Activated naive CD4-positive, alpha-beta T cell treated with anti-CD3 and anti-CD28 coated beads, Interleukin-2, amount 50 U/mL, for 24 hours (primary cell): Measurements from ENCODE around the gene SPACA5B.
"Not testable (repeated sequence)": the region's sequence is repeated elsewhere in the genome, so short reads cannot be mapped to it uniquely, and the experiment has no call there.

Experiments
- H3K27ac Mint-ChIP-seq: one replicate; pipeline ENCODE4 v1.8.0; 2021; ENCODE audit warnings: mild to moderate bottlenecking, mixed read lengths
- H3K27me3 Mint-ChIP-seq: one replicate; pipeline ENCODE4 v1.8.0; 2021; ENCODE audit warnings: mixed read lengths
- H3K36me3 Mint-ChIP-seq: one replicate; pipeline ENCODE4 v1.8.0; 2021; ENCODE audit warnings: mixed read lengths
- H3K4me1 Mint-ChIP-seq: one replicate; pipeline ENCODE4 v1.8.0; 2021; ENCODE audit warnings: mixed read lengths
- H3K4me3 Mint-ChIP-seq: one replicate; pipeline ENCODE4 v1.8.0; 2021; ENCODE audit warnings: mild to moderate bottlenecking, mixed read lengths
- H3K9me3 Mint-ChIP-seq: one replicate; pipeline ENCODE4 v1.8.0; 2021; ENCODE audit warnings: mixed read lengths

The SPACA5B gene

DNA sequence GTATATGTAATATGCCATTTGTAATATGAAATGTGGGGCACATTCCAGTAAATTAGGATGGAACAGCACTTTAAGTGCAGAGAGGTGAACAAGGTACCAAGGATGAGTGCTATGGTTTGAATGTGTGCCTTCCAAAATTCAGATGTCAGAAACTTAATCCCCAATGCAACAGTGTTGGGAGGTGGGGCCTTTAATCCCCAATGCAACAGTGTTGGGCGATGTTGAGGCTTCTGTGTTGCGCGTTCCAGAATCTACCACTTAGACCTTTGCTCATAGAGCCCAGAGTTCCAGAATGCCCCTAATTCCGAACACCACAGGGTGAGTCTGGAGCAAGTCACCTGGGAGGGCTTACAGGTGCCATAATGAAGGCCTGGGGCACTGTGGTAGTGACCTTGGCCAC lies at the start of gene SPACA5B:
TSS of gene SPACA5B (plus strand) at position 301 of the 400 bp plus-strand sequence. CDS start at position 363, 62 bp downstream.
- H3K9me3 Mint-ChIP-seq, H3K4me1 Mint-ChIP-seq, H3K27ac Mint-ChIP-seq, H3K36me3 Mint-ChIP-seq, H3K27me3 Mint-ChIP-seq, H3K4me3 Mint-ChIP-seq: not testable (repeated sequence)

DNA sequence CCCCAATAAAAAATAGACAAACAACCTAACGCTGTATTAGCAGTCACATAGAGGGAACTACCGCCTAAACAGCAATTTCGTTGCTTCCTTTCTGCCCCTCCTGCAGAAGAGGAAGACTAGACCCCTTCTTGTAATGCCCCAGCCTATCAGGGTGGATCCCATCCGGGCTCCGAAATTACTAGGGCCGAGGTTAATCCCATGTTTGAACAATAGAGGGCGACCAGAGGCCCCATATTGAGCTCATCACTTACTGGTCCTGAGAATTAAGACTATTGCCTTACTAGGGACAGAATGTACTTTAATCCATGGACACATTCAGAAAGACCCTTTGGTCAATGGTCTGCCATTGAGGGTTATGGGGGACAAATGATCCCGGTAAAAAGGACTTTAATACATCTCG lies 47.2 kb upstream of the SPACA5B start:
- no peaks in the 10 kb centered on the region for H3K9me3 Mint-ChIP-seq

DNA sequence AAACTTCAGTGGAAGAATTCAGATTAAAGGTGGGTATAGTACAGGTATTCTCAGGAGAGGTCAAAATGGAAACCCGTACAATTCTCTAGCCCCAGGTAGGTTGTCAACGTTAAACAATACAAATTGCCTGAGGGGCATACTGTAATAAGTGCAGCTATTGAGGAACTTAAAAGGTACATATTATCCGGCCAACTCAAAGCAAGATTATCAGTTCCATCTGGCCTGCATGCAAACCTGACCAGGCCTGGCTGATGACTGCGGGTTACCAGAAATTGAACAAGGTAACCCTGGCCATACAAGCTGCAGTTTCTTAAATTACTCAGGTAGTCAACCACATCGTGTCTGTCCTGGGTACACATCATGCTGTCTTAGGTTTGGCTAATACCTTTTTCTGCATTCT lies 46.7 kb upstream of the SPACA5B start:
- Mint-ChIP-seq H3K27ac (no peak overlapping the region), H3K9me3 (no peaks in the 10 kb centered on the region), H3K36me3 (no peaks in the 10 kb centered on the region), H3K4me1 (no peaks in the 10 kb centered on the region), H3K27me3 (no peaks in the 10 kb centered on the region), H3K4me3 (no peak overlapping the region)

More for the DNA sequence above, 47.2 kb upstream of the SPACA5B start:
- no peaks in the 10 kb centered on the region for H3K27me3 Mint-ChIP-seq
- H3K4me1 Mint-ChIP-seq, result no peaks in the 10 kb centered on the region
- no peak overlapping the region for H3K4me3 Mint-ChIP-seq
- H3K36me3 Mint-ChIP-seq, result no peaks in the 10 kb centered on the region
- H3K27ac Mint-ChIP-seq, result no peak overlapping the region

DNA sequence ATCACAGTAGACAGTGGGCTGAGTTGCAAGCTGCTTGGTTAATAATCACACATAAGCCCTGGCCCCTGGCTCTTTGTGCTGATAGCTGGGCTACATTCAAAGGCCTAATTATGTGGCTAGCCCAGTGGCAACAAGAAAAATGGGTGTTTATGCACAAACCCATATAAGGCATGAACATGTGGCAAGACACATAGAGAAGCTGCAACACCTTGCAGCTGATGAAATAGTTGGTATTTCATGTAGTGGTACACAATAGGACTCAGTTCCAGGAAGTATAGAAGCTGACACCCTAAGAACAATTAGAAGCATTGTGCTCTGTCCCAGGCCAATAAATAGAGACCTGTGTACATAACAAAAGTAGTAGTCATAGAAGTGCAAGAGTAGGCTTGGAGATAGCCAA lies 44.3 kb upstream of the SPACA5B start:
- Mint-ChIP-seq H3K36me3 (no peaks in the 10 kb centered on the region), H3K4me1 (no peaks in the 10 kb centered on the region), H3K27ac (no peak overlapping the region), H3K9me3 (no peaks in the 10 kb centered on the region), H3K27me3 (no peaks in the 10 kb centered on the region), H3K4me3 (no peak overlapping the region)

DNA sequence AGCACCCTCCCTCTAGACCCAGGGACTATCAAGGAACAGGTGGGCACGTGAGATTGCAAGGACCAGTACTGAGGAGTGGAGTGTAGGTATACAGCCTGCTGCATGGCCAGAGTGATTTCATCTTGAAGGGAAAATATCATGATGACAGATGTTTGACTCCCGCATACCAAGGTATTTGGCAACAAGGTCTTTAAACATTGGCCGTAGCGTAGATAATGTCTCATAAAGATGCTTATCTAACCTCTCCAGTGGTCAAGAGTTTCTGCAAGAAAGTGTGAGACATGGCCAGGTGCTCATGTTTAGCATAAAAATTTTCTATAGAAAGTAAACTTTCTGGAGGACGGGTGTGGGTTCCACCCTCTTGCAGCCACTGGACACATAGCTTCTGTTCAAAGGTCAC lies 40.3 kb upstream of the SPACA5B start:
- no peaks in the 10 kb centered on the region for H3K27me3 Mint-ChIP-seq
- H3K27ac Mint-ChIP-seq, result no peak overlapping the region
- H3K36me3 Mint-ChIP-seq, result no peaks in the 10 kb centered on the region
- H3K9me3 Mint-ChIP-seq, result no peaks in the 10 kb centered on the region
- H3K4me3 Mint-ChIP-seq, result no peak overlapping the region
- no peaks in the 10 kb centered on the region for H3K4me1 Mint-ChIP-seq

DNA sequence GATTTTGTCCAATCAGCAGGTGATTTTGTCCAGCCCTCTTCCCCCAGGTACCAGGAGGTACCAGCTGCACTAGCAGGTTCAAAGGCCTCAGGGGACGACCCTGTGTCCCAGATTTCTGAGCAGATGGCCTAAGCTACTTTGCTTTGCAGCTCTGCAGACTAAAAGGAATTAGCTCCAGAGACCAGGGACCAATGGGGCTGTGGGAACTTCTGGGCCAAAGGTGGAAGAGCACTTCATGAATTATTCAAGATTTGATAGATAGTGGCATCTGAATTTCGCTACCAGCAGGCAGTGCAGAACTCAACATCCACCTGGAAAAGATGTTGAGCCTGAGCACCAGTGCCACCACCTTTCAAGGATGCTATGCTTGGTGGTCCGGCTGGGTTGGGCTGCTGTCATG lies 37.9 kb upstream of the SPACA5B start:
- H3K27ac Mint-ChIP-seq, H3K36me3 Mint-ChIP-seq, H3K4me3 Mint-ChIP-seq, H3K9me3 Mint-ChIP-seq, H3K27me3 Mint-ChIP-seq, H3K4me1 Mint-ChIP-seq: not testable (repeated sequence)

DNA sequence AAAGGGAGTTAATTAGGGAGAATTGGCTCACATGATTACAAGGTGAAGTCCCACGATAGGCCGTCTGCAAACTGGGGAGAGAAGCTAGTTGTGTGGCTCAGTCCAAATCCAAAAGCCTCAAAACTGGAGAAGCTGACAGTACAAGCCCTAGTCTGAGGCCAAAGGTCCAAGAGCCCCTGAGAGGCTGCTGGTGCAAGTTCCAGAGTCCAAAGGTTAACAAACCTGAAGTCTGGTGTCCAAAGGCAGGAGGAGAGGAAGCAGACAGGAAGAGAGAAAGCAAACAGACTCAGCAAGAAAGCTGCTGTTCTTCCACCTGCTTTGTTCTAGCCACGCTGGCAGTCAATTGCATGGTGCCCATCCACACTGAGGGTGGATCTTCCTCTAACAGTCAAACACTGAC lies 29.0 kb upstream of the SPACA5B start:
- Mint-ChIP-seq H3K36me3 (no peaks in the 10 kb centered on the region), H3K27ac (no peak overlapping the region), H3K4me3 (no peak overlapping the region), H3K27me3 (no peaks in the 10 kb centered on the region), H3K4me1 (no peaks in the 10 kb centered on the region), H3K9me3 (no peaks in the 10 kb centered on the region)

DNA sequence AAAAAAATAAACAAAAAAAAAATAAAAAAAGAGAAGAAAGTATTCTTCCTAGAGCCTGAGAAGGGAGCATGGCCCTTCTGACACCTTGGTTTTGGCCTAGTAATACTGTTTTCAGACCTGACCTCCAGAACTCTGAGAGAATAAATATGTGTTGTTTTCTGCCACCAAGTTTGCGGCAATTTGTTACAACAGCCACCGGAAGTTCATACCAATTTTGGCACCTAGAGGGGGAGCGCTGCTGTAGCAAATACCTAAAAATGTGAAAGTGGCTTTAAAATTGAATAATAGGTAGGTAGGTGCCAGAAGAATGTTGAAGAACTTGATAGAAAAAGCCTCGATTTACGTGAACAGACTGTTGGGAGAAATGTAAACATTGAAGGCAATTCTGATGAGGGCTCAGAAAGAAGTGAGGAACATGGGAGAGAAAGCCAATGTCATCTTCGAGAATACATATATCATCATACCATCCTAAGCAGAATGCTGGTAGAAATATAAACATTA lies 27.5 kb upstream of the SPACA5B start:
- Mint-ChIP-seq H3K9me3 (no peaks in the 10 kb centered on the region), H3K4me1 (no peaks in the 10 kb centered on the region), H3K27me3 (no peaks in the 10 kb centered on the region), H3K4me3 (no peak overlapping the region), H3K36me3 (no peaks in the 10 kb centered on the region), H3K27ac (no peak overlapping the region)

DNA sequence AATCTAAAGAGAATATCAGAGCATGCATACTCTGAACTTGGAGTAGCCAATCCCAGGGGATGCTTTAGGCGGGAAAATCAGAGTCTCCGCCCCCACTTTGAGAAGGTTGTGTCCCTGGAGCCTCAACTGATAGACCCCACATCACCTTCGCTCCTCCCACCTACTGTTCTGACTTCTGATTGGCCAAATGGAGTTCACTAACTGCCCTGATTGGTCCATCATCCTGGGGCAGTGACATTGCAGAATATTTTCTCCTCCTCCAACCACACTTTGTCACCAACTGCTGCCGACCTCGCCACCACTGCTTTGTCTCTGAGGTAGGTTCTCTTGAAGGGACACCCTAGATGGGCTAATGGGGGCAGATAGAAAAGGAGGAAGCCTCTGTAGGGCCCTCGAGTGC lies 22.7 kb upstream of the SPACA5B start:
- H3K9me3 Mint-ChIP-seq, result no peaks in the 10 kb centered on the region
- H3K36me3 Mint-ChIP-seq, result no peaks in the 10 kb centered on the region
- no peaks in the 10 kb centered on the region for H3K4me1 Mint-ChIP-seq
- no peak overlapping the region for H3K4me3 Mint-ChIP-seq
- no peaks in the 10 kb centered on the region for H3K27me3 Mint-ChIP-seq
- no peak overlapping the region for H3K27ac Mint-ChIP-seq

DNA sequence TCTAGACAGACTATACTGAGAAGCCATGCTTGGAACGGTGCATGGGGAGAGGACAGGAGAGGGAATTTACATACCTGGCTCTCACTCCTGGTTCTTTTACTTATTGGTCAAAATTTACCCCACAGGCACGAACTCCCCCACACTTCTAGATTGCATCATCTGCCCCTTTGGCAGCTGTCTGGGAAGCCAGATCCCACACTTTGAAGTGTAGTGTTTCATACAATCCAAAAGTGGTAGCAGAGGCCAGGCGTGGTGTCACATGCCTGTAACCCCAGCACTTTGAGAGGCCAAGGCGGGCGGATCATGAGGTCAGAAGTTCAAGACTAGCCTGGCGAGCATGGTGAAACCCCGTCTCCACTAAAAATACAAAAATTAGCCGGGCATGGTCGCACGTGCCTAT lies 5.1 kb upstream of the SPACA5B start:
- not testable (repeated sequence) for H3K27ac Mint-ChIP-seq, H3K9me3 Mint-ChIP-seq, H3K4me3 Mint-ChIP-seq, H3K4me1 Mint-ChIP-seq, H3K36me3 Mint-ChIP-seq, H3K27me3 Mint-ChIP-seq

DNA sequence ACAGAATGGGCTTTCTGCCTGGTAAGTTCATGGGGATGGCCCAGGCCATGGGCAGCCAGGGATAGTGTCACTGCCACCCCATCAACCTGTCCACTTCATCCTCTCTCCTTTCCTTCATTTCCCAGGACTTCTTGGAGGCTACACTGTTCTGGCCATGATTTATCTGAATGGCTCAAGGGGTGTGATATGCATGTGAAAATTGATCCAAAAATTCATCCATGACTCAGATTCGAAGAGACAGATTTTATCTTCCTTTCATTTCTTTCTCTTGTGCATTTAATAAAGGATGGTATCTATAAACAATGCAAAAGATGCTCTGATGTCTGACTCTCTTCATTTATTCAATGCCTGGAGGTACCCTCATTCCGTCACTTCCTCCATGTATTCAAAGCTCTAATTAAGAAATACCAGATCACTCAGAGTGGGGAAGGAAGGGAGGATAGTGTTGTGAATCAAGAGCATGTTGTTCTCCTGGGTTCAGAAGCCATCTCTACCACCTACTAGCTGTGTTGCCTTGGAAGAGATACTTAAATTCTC lies 1.9 kb downstream of the SPACA5B start:
- H3K27me3 Mint-ChIP-seq, H3K4me1 Mint-ChIP-seq, H3K4me3 Mint-ChIP-seq, H3K27ac Mint-ChIP-seq, H3K36me3 Mint-ChIP-seq, H3K9me3 Mint-ChIP-seq: not testable (repeated sequence)

DNA sequence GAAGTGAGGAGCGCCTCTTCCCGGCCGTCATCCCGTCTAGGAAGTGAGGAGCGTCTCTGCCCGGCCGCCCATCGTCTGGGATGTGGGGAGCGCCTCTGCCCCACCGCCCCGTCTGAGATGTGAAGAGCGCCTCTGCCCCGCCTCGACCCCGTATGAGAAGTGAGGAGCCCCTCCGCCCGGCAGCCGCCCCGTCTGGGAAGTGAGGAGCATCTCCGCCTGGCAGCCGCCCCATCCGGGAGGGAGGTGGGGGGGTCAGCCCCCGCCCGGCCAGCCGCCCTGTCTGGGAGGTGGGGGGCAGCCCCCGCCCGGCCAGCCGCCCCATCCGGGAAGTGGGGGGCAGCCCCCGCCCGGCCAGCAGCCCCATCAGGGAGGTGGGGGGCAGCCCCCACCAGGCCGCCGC lies 8.7 kb downstream of the SPACA5B start:
- not testable (repeated sequence) for H3K27me3 Mint-ChIP-seq

DNA sequence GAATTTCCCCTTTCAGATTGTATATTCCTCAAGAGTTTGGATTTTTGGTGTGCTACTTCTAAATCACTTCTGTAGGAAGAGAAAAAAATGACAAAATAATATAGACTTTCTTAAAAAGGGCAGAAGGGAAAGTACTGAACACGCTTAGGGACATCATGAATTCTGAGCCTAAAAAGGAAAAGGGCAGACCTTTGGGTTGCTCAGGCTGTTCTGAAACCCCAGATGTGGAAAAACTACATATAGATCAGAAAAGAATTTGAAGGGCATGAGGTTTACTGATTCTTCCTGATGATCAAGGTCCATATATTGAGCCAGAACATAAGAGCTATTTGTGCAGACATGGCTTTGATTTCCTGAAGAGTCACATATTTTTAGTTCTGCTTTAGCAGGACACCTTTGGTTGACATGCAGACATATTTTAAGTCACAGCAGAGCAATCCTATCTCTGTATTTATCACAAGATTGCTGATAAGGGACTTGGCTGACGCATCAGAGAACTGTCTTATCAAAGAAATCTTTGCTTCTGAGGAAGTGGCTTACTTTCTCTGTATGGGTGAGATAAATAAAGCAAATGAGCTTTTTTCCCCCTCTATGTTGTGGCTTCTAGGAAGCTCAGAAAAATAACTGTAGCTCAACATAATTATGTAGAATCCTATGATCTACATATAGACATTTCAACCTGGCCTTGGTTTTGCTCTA lies 11.5 kb downstream of the SPACA5B start:
- not testable (repeated sequence) for H3K27me3 Mint-ChIP-seq, H3K9me3 Mint-ChIP-seq, H3K36me3 Mint-ChIP-seq, H3K27ac Mint-ChIP-seq, H3K4me3 Mint-ChIP-seq
- H3K4me1 Mint-ChIP-seq, result peaks cover 25% of the 10 kb centered on the region

More for the DNA sequence above, 8.7 kb downstream of the SPACA5B start:
- not testable (repeated sequence) for H3K9me3 Mint-ChIP-seq, H3K4me3 Mint-ChIP-seq, H3K27ac Mint-ChIP-seq, H3K36me3 Mint-ChIP-seq
- H3K4me1 Mint-ChIP-seq, result peaks cover 18% of the 10 kb centered on the region

DNA sequence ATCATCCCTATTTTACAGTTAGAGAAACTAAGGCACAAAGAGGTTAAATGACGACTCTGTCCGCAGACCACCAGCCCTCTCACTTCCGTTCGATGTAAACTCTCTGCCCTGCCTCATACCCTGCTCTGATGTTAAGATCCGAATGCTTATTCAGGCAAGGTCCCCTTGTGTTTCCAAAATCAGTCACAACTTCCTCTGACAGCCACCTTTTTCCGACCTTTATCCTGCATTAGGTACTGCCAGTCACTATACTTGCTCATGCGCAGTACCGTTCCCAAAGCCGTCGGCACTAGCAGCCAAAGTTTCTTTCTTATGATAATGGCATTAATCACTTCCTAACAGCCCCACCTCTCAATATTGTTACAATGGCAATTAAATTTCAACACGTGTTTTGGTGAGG lies 12.3 kb downstream of the SPACA5B start:
- Mint-ChIP-seq H3K4me3 (peak overlapping the region; percentile 78), H3K4me1 (peaks cover 25% of the 10 kb centered on the region)
- not testable (repeated sequence) for H3K27ac Mint-ChIP-seq, H3K36me3 Mint-ChIP-seq, H3K9me3 Mint-ChIP-seq, H3K27me3 Mint-ChIP-seq

DNA sequence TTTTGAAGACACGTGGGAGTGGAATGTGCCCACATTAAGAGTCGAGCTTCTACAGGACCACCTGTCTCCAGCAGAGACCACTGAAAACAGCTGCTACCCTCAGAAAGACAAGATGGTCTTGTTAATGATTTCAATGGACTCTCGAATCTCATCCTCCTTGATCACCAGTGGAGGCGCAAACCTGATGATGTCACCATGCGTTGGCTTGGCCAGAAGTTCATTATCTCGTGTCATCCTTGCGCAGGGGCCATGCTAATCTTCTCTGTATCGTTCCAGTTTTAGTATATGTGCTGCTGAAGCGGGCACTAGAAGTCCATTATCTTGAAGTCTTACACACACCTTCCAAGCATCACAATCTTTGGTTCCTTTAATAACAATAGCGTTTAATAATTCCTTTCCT lies 23.3 kb downstream of the SPACA5B start:
- H3K4me1 Mint-ChIP-seq, result no peaks in the 10 kb centered on the region
- H3K27me3 Mint-ChIP-seq, result no peaks in the 10 kb centered on the region
- no peaks in the 10 kb centered on the region for H3K36me3 Mint-ChIP-seq
- no peak overlapping the region for H3K27ac Mint-ChIP-seq
- H3K4me3 Mint-ChIP-seq, result no peak overlapping the region
- H3K9me3 Mint-ChIP-seq, result no peaks in the 10 kb centered on the region

DNA sequence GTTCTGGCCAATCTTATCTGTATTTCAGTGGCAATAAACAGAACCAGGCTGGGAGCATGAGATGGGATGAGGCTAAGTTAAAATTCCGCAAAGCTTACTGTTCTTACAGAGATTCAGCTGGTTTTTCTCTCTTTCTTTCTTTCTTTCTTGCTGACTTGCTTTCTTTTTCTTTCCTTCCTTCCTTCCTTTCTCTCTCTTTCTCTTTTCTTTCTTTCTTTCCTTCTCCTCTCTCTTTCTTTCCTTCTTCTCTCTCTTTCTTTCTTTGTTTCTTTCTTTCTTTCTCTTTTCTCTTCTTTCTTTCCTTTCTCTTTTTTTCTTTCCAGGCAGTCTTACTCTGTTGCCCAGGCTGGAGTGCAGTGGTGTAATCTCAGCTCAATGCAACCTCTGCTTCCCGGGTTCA lies 24.4 kb downstream of the SPACA5B start:
- Mint-ChIP-seq H3K9me3 (no peaks in the 10 kb centered on the region), H3K27ac (no peak overlapping the region), H3K4me3 (no peak overlapping the region), H3K36me3 (no peaks in the 10 kb centered on the region), H3K4me1 (no peaks in the 10 kb centered on the region), H3K27me3 (no peaks in the 10 kb centered on the region)

DNA sequence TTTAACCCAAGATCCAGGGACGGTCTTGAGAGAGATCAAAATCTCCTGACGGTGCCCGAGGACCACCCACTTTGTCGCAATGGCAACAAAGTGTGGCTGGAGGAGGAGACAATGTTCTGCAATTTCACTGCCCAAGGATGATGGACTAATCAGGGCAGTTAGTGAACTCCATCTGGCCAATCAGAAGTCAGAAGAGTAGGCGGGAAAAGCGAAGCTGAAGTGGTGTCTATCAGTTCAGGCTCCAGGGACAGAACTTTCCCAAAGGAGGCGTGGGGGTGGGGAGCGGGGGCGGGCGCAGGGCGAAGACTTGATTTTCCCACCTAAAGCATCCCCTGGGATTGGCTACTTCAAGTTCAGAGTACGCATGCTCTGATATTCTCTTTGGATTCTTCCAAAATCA lies 25.6 kb downstream of the SPACA5B start:
- Mint-ChIP-seq H3K36me3 (no peaks in the 10 kb centered on the region), H3K4me1 (no peaks in the 10 kb centered on the region), H3K9me3 (no peaks in the 10 kb centered on the region), H3K4me3 (no peak overlapping the region), H3K27me3 (no peaks in the 10 kb centered on the region), H3K27ac (no peak overlapping the region)
